ENCODE results near the gene DPF3.

DNA sequence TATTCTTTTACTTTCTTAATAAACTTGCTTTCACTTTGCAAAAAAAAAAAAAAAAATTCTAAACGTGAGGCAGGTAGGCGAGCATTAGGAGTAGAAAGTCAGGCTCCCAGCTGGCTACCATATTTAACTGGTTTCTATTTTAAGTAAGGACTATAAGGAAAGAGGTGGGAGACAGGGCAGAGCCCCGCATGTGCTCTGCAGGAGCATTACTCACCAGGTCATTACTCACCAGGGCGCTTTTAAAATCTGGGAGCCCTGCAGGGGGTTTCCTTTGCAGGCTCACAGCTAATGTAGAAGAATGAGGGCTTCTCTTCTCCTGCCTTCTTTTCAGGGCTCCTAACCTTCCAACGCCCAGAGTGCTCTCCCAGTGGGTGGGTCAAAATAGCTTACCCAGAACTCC, 14.0 kb upstream of the DPF3 start:
- TF ChIP-seq, protein P1, sequence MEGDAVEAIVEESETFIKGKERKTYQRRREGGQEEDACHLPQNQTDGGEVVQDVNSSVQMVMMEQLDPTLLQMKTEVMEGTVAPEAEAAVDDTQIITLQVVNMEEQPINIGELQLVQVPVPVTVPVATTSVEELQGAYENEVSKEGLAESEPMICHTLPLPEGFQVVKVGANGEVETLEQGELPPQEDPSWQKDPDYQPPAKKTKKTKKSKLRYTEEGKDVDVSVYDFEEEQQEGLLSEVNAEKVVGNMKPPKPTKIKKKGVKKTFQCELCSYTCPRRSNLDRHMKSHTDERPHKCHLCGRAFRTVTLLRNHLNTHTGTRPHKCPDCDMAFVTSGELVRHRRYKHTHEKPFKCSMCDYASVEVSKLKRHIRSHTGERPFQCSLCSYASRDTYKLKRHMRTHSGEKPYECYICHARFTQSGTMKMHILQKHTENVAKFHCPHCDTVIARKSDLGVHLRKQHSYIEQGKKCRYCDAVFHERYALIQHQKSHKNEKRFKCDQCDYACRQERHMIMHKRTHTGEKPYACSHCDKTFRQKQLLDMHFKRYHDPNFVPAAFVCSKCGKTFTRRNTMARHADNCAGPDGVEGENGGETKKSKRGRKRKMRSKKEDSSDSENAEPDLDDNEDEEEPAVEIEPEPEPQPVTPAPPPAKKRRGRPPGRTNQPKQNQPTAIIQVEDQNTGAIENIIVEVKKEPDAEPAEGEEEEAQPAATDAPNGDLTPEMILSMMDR (IDR thresholded peaks at IDR 0.05 in 4 of 5, conservative IDR thresholded peaks at IDR 0.05 in 1 of 5) = no peak
- TF ChIP-seq POLR2A (IDR thresholded peaks at IDR 0.05) = no peak

Data from gastrocnemius medialis (tissue), 4 donors.